Stimulated activated naive CD8-positive, alpha-beta T cell treated with anti-CD3 and anti-CD28 coated beads, Interleukin-15, Interleukin-2, amounts not matched to agents 100 U/mL and 50 U/mL, for 24 hours (primary cell): ENCODE results near the gene LACTB.
A peak's percentile ranks its signal among the peaks of the same experiment; 100 is the strongest.

Source experiments
- ATAC-seq: fragments of 150-1000 bp; cut with Tn5 transposase; one replicate; pipeline ENCODE4 v1.10.0; 2021
- DNase-seq: peaks from one replicate; pipeline ENCODE4 v3.0.0; 2021

The LACTB gene

DNA sequence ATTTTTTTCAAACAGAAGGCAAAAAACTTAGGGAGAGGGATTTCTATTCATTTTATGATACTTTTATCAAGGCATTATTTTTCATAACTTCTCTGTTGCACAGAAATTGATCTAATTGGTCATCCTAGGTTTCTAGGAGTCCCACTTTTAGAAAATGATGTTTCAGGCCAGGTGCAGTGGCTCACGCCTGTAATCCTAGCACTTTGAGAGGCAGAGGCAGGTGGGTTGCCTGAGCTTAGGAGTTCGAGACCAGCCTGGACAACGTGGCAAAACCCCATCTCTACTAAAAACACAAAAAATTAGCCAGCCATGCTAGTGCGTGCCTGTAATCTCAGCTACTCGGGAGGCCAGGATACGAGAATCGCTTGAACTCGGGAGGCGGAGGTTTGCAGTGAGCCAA lies 2.8 kb downstream of the LACTB start:
- DNase-seq (no peak), ATAC-seq (no peak)

DNA sequence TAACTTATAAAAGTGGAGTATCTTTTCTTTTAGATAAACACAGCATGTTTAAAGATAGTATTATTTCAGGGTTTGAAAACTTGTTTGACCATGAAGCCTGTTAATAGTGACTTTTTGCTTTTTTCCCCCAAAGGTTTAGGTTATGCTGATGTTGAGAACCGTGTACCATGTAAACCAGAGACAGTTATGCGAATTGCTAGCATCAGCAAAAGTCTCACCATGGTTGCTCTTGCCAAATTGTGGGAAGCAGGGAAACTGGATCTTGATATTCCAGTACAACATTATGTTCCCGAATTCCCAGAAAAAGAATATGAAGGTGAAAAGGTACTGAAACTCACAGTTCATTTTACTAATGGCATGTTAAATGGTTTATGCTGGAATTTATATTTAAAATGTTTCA lies 5.1 kb downstream of the LACTB start:
- ATAC-seq (no peak), DNase-seq (no peak)

DNA sequence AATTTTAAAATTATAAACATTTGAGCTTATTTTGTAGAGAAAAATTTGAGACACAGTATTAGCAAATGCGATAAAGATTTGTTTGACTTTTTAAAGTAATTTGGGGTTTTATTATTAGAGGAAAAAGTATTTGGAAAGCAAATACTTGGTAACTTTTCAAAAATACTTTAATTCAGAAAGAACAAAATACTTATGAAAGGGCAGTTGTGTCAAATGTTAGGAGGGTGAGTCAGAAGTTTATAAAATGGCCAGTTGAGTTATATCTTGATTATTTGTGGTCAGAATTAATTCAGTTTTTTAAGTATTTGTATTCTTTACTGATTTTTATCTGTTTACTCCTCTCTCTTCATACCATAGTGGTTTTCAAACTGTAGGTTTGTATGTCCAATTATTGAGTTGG lies 12.1 kb downstream of the LACTB start:
- ATAC-seq (no peak), DNase-seq (no peak)

DNA sequence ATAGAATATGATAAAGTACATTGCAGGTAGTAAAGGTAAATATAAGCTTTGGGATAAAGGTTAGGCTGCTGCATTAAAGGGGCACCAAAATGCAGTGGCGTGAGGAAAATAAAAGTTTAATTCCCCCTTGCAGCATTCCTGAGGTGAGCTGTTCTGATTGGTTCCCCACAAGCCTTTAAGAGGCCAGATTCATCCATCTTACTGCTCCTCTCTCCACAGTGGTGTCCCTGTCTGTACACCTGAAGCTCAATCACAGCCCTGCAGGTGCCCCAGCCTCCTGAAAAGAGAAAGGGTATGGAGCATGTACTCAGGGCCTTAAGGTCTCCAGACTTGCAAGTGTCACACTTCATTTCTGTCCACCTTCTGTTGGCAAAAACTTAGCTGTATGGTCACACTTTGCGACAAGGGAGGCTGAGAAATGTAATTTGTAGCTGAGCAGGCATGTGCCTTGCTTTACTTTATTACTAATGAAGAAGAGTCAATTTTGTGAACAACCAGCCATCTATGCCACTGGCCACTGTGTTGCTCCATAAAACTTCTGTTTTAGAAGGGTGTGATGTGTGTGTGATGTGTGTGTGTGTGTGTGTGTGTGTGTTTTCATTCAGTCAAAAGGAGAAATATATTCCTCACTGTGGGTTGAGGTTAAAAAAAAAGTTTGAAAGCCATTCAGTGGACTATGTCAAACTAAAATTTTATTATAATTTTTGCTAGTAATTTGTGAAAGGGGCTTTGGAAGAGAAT lies 12.8 kb downstream of the LACTB start:
- ATAC-seq, result no peak
- no peak for DNase-seq

DNA sequence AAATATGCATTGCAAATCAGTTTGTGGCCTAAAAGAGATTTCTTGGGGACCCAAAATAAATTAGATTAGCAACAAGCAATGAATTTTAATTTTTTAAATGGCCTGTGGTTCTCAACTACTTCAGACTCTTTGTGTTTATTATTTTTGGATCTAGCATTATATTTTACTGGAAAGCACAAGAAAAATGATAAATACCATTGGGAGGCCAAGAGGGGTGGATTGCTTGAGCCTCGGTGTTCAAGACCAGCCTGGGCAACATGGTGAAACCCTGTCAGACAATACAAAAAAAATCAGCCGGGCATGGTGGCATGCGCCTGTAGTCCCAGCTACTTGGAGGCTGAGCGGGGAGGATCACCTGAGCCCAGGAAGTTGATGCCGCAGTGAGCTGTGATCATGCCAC lies 13.6 kb downstream of the LACTB start:
- DNase-seq (no peak), ATAC-seq (no peak)

DNA sequence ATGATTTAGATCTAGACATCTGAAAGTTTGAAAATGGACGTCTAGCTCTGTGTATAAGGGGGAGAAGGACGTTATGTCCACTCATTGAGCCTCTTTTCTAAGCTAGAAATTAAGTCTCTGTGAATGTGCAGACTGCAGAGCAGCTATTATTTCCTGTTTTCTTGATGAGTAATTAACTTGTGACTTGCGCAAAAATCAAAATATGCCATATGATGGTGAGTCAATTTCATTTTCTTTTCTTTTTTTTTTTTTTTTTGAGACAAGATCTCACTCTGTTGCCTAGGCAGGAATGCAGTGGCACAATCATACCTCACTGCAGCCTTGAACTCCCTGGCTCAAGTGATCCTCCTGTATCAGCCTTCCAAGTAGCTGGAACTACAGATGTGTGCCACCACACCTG lies 14.1 kb downstream of the LACTB start:
- ATAC-seq, result no peak
- no peak for DNase-seq

DNA sequence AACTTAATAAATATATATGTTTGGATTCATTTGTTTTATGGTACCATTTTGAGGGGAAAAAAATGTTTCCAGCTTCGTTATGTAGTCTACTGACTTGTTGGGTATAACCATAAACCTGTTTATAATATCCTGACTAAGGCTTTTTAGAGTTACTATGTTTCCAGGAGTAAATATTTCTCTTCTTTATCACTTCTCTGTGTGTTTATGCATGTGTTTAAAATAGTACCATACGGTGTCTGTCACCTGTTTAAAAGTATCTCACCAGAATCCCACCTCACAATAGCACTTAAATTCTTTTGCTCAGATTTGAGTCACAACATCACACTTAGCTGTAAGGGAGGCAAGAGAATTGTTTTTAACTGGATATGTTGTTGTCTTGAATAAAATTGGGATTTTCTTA lies 15.1 kb downstream of the LACTB start:
- ATAC-seq (no peak), DNase-seq (no peak)

DNA sequence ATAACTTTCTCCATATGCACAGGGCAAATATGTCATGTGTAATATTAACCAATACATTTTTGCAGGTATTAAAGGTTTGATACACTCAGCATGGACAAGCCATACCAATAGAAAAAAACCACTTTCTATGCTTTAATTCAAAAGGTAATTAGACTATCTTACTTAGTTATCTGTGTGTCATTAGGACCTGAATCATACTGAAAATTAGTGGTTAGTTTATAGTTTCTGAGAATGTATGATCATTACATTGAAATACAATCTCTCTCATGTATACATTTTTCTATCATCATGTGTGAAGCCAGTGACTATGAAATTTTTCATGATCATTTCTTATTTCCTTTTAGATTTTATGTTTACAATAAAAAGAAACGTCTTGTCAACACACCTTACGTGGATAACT lies 19.3 kb downstream of the LACTB start:
- no peak for ATAC-seq
- DNase-seq, result no peak

DNA sequence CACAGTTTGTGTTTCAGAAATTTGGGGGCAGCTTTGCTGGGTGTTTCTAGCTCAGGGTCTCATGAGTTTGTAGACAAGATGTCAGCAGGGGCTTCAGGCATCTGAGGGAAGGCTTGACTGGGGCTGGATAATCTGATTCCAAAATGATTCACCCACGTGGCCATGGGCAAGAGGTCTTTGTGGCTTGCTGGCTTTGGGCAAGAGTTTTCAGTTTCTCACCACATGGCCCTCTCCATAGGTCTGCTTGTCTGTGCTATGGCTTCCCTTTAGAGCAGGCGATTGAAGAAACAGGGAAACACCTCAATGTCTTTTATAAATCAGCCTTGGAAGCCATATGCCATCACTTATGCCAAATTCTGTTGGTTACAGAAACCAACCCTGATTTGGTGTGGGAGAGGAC lies 23.8 kb downstream of the LACTB start:
- DNase-seq, result no peak
- no peak for ATAC-seq

DNA sequence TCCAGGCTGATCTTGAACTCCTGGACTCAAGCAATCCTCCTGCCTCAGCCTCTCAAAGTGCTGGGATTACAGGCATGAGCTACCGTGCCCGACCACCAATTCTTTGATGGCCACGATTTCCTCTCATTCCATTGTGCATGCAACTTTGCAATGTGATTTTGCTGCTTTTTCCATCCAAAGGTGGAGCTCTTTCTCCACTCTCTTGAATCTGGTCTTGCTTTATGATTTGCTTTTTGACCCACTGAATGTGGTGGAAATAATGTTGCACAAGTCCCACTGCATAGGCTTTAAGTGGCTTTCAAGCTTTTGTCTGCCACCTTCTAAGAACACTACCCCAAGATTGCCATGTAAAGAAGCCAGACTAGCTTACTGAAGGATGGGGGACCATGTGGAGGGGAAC lies 25.0 kb downstream of the LACTB start:
- ATAC-seq (no peak), DNase-seq (no peak)

DNA sequence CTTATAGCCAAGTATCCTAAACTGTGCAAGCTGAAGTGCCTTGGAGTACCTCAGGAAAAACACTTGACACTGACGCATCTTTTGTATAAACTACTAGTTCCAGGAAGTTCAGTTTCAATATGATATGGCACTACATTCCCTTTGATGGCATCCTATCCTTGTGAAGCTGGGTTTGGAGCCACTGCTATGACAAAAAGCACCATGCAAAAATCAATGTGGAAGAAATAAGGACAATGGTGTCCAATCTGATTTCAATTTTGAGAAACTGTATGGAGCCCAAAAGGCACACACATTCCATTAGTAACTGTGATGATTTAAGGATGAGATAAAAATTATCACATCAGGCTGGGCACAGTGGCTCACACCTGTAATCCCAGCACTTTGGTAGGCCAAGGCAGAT lies 30.0 kb downstream of the LACTB start:
- no peak for ATAC-seq
- DNase-seq, result no peak

DNA sequence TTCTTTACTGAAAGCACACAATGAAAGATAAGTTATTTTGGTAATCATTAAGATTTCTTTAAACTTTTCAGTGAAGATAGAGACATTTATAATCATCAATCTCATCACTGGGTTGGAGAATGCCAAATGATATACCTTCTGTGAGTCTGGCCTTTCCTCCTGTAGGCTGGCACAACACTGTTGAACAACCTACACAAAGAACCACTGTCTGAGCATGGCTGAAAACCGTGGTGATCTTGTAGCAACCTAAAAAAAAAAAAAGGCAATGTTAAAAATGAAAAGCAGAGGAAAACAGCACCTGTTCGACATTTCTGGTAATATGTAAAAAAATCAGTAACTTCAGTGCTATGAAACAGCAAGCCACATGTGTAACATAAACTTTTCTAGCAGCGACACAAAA lies 33.8 kb downstream of the LACTB start:
- ATAC-seq, result no peak
- no peak for DNase-seq

DNA sequence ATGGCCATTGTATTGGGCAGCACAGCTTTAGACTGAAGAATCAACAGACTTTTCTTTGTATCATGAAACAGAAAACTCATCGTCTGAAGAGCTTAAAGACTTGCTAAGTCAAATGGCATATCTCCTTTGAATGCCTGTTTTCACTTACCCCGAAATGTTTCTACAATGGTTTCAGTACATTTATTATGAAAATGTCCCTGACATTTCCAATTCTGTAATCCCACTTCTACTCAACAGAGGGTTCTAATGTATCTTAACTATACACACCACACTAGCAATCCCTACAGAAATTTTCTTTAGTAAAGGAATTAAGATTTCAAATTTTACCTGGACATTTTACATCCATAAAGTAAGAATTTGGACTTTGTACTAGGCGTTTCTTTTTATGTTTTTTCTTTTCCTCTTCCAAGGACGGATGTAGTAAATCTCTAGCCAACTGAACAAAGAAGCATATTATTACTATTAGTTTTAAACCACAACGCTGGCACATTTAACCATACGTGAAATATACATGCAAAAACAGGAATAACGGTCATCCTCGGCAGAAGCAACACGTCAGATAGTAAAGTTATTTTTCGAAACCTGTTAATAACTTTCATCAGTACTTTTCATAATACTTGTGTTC lies 34.5 kb downstream of the LACTB start:
- DNase-seq (no peak), ATAC-seq (no peak)

DNA sequence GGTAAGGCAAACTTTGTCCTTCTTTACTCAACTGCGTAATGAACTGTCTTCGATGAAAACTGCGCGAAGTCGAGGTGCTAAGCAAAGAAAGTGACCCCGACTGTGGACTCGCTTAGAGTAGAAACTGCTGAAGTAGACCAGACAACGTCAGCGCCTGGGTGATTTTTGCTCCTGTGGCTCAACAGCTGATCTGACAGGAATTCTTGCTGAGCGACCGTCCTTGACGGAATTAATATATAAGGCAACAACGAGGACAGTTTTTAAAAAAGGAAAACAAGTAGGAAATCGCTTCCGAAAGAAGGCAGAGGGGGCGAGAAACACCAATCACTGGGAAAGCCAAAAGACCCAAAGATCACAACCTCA lies 35.1 kb downstream of the LACTB start:
- peak; percentile 25 for DNase-seq
- no peak for ATAC-seq

DNA sequence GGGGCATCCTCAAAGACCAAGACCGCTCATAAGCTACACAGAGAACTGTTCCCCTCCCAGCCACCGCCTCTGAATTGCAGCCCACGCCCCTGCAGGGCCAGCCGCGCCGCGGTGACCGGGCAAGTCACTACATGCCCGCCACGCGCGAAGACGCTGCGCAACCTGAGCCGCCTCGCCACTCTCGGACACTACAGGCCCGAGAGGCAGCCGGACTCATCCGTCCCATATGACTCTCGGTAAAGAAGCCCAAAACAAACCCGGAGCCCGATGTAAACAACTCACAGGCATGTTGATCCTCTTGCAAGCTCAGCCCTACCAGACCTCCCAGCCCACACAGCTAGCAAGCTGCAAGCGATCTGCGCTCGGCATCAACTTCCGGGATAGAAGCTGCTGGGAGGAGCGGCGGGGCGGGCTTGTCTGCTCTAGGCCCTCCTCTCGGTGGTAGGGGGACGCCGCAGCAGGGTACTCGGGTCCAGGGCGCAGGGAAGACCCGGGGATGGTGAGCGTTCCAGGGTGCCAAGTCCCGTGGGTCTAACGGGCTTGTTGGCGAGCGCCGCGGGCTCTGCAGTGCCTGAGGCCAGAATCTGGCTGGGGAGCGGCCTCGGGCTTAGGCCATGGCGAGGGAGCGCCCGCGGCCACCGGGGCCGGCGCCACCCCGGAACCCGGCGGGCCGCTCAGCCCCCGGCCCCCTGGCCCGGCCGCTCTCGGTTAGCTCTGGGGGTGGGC lies 35.6 kb downstream of the LACTB start, which contains the start of gene RPS27L:
RPS27L (minus strand) TSS at position 360 of the 726 bp plus-strand sequence; CDS start at position 288, 72 bp downstream.
- DNase-seq, result peak; percentile 88
- peak; percentile 99 for ATAC-seq

DNA sequence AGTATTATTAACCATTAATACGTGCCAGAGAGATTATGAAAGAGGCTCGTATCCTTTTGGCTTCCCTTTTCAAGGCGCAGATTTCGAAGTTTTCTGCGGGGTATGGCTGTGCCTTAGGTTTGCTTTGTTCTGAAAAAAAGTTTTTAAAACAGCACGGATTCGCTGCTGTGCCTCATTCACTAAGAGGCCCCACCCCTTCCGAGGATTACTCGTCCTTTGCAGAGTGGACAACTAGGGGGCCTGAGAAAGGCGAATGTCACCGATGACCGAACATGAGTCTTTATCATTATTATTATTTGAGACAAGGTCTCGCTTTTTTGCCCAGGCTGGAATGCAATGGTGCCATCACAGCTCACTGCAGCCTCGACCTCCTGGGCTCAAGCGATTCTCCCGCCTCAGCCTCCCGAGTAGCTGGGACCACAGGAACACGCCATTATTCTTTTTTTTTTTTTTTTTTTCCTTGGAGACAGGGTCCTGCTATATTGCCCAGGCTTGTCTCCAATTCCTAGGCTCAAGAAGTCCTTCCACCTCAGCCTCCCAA lies 36.3 kb downstream of the LACTB start:
- DNase-seq (peak; percentile 38), ATAC-seq (peak; percentile 33)

DNA sequence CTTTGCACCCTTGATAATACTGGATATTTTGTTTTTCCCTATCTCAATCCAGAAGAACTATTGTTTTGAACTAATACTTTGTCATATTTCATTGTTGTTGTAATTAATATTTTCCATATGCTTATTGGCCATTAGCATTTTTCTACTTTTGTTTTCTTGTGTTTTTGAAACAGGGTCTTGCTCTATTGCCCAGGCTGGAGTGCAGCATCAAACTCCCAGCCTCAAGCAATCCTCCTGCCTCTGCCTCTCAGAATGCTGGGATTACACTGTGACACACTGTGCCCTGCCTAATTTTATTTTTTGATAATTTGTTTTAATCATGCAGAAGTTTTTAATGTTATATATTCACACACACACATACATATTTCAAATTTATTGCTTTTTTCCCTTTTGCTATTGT lies 39.0 kb downstream of the LACTB start:
- no peak for ATAC-seq

DNA sequence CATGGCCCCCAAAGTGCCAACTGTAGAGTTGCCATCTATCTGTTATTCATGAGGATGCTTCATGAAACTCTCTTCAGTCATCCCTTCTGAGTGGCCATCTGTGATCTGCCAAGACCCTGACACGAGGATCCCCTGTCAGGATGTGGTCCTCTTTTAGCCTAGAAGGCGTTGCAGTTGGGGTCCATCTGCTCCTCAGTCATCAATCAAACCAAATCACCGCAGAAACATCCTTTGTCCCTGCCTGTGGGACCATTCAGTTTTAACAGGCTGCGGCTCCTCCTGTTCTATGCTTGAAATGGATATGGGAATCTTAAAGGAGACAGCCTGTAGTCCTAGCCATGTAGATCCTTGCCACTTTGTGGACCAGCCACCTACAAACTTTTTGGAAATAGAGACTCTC lies 41.6 kb downstream of the LACTB start:
- ATAC-seq (no peak), DNase-seq (no peak)

More for the DNA sequence above, 39.0 kb downstream of the LACTB start:
- DNase-seq, result no peak

DNA sequence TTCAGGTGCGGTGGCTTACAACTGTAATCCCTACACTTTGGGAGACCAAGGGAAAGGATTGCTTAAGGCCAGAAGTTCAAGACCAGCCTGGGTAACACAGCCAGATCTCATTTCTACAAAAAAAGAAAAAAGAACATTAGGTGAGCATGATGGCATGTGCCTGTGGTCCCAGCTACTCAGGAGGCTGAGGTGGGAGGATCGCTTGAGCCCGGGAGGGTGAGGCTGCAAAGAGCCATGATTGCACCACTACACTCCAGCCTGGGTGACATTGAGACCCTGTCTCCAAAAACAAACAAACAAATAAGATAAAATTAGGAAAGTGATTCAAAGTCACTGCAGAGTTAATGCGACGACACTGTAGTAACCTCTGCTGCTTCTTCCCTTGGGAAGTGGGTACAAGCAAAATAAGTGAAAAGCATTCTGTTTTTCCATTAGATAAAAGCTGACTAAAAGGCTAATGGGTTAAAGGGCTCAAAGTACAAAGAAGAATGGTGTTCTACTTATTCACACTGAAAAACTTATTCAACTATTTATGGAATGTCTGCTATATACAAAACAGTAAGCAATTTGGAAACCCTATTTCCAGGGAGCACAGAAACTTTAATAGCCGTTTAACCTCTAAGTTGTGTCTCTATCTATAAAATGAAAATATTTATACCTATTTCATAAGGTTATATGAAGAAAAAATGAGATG lies 43.7 kb downstream of the LACTB start:
- DNase-seq (no peak), ATAC-seq (no peak)

DNA sequence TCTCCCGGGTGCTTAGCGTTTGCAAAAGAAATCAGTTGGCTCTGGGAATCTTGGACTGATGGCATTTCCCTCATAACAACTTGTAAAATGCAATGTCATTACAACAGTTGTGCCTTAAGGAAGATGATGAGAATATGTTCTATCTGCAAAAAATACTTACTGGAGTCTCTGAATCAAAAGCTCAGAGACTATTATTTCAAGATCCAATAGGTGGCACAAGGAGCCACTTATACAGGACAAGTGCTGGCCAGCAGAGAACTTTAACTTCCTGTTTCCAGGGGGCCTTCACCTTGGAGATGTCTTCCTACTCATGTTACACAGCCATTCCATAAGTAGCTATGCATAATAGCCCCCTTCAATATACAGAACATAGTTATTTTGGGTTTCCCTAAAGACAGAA lies 44.6 kb downstream of the LACTB start:
- no peak for DNase-seq
- ATAC-seq, result no peak

DNA sequence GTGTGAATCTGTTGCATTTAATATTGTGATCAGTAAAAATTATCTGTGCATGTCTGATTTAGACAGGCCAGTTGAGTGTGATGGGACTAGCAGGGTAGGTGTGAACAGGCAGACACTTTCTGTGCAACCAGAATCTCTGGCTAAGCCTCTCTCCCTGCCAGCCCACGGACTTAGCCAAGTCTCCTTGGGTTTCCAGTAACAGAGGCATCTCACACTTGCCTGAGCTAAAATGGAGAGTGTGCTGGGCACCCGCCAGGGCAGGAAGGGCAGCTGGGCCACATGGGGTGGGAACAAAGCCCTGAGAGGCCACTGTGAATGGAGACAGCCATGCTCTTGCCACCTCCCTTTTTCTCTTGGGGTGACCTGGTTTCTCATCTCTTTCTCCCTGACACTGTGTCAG lies 48.1 kb downstream of the LACTB start:
- ATAC-seq, result no peak
- no peak for DNase-seq

DNA sequence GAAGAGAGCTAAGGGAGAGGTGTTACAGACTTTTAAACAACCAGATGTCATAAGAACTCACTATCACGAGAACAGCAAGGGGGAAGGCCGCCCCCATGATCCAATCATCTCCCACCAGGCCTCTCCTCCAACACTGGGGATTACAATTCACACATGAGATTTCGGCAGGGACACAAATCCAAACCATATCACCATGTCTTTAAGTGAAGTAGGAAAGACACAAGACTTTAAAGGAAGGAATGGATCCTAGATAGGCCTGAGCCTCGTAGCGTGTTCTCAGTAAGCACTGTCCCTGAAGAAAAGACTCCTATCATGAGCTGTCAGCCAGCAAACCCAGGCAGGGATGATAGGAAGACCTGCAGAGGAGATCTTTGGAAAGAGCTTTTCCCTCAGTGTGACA lies 50.7 kb downstream of the LACTB start:
- no peak for ATAC-seq
- no peak for DNase-seq
